Measurements from ENCODE around the gene JARID2.

The JARID2 gene

DNA sequence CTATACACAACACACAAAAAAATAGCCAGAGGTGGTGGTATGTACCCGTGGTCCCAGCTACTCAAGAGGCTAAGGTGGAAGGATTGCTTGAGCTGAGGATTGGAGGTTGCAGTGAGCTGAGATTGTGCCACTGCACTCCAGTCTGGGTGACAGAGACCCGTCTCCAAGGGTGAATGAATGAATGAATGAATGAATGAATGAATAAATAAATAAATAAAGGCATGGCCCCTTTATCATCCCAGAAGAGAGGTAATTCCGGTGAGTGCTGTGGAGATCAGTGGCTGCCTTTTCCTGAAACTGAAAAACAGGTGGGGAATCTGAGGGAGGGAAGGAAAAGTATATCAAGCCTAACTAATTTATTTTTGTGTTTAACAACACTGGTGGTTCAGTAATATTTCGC lies 90.0 kb downstream of the JARID2 start:
- DNase-seq (ENCODE audit: low read depth) = no peak

DNA sequence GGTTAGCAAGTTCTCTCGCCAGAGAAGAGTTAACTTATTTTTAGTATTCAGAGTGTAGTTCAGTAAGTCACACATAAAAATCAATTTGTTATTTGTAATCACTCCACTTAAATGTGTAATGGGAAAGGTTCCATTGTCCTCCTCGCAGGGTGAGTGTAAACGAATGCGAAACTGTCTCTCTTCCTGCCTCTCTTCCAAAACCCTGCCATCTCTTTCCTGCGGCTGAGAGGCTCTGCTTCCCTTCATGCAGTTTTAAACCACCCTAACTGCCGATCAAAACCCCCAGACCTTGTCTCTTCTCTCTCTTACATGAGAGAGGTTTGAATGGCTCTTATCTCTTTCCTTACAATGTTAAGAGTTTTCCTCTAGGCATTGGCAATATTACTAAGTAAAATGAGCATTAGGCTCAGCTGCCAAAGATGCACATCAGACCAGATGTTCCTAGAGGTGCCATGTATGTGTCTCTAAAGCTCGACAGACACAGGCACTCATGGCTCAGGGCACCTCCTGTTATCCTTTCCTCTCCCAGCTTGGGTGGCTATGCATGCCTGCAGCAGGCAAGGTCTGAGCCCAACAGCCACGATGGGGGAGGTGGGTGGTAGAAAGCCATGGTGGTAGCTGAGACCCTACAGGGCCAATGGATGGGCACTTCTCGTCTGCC lies 91.2 kb downstream of the JARID2 start:
- DNase-seq (ENCODE audit: low read depth) = no peak

DNA sequence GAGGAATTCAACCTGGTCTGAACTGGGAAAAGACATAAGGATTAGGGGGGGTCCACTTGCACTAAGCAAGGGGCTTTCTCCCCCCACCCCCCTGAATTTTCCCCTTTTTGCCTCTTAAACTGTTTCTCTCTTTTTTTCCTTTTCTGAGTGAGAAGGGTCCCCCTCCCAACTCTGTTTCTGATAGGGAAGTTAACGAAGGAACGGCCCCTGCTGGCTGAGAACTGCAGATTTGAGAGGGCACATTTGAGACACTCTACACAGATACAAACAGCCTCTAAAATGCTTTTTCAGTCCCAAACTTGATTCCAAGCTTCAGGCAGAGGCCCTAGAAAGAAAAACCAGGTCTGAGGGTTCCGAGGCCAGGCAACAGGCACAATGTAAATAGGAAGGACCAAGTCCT lies 91.7 kb downstream of the JARID2 start:
- DNase-seq (ENCODE audit: low read depth) = no peak

DNA sequence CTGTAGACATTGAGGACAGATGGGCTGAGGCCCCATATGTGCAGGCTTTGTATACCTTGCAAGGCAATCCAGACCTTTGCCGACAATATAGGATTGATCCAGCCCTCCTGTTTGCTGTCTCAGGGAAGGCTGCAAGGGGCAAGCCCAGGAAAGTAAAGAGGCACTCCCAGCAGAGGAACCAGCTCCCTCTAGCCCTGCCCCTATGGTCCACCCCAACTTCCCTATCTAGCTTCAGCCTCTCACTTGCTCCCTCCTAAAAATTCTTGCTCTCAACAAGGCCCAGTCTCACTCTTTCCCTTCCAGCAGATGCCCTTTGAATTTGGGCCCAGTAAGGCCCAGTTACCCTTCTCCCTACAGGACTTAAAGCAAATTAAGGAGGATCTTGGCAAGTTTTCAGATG lies 92.6 kb downstream of the JARID2 start:
- DNase-seq (ENCODE audit: low read depth) = no peak

DNA sequence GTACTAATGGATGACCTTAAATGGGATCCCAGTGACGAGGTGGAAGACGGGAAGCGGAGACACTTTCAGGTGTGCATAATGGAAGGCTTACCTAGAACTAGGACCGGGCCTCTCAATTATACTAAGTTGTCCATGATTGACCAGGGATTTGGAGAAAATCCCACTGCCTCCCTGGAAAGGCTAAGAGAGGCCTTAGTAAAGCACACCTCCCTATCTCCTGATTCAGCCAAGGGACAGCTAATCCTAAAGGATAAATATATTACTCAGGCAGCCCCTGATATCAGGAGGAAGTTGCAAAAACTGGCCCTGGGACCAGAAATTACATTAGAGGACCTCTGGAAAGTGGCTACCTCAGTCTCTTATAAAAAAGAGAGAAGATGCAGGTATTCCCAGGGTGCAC lies 93.2 kb downstream of the JARID2 start:
- no peak for DNase-seq (ENCODE audit: low read depth)

DNA sequence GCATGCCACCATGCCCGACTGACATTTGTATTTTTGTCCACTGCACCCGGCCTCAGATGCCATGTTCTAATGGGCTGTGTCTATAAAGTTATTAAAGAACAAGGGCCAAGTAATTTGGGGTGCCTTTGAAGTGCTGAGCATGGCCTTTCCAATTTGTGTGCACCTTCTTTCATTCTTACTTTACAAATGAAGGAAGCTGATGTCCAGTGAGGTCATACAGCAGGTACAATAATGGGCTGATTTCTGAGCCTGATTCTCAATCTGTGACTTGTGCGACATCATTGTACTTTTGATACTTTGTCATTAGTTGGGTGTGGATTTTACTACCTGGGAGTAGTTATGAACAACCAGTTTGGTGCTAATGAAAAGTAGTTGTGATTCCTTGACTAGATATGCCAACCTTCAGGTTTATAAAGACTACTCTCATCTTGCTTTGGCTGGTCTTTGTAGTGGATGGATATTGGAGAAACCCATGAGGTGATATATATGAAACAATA lies 94.3 kb downstream of the JARID2 start:
- no peak for DNase-seq (ENCODE audit: low read depth)

DNA sequence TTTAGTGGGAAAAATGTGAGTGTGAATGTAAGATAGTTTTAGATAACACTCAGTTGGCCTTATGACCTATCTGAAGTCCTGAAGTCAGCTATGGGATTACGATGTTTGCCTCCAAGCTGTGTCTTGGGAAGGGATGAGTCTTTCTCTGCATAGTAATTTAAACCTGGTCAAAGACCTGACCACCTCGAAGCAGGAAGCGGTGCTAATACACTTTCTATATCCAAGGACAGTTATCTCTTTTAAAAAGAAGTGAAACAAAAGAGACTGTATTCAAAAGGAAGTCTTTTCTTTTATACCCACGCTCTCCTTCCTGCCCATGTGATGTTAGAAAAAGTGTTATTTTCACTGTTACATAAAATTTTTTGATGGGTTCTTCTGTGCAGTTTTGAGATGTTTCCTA lies 94.9 kb downstream of the JARID2 start:
- DNase-seq (ENCODE audit: low read depth) = no peak

DNA sequence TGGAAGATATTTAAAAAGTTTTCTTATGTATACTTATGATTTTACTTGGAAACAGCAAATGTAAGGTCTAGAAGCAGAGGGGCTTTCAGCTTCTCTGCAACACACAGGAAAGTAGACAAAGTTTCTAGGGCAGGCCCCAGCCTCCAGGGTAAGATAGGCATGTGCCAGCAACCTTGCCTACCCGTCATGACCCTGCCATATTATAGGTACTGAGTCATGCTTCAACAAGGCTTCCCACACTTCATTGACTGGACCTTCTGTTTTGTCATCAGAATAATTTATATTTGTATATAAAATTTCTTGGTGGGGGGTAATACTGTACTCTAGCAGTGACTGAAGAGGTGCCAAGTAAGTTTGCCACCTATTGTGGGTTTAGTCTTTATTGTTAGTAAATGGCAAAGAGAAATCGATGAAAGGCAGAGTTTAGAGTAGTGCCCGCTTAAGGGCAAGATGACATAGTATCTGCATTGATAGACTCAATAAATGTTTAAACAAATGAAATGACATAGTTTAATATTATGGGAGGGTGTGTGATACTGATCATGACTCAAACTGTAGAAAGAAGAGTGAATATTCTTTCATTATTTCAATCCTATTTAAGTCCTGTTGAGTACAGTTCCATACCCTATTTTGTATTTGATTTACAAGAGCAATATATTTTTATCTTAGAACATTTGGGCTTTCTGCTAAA lies 95.6 kb downstream of the JARID2 start:
- DNase-seq (ENCODE audit: low read depth) = no peak

DNA sequence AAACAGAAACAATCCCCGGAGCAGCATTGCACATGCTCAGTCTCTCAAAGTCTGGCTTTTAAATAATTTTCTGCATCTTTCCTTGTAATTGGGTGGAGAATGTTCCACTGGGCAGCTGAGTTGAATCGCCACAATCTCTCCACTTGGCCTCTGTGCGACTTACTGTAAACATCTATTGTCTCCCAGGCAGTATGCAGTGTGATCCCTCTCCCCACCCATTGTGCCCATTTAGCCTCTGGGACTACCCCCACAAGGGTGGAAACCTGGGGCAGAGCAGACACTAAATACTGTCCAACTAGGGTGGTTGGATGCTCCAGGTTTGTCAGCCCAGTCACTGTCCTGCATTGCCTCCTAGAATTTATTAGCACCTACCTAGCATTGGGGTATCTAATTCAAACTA lies 96.2 kb downstream of the JARID2 start:
- DNase-seq (ENCODE audit: low read depth) = no peak

DNA sequence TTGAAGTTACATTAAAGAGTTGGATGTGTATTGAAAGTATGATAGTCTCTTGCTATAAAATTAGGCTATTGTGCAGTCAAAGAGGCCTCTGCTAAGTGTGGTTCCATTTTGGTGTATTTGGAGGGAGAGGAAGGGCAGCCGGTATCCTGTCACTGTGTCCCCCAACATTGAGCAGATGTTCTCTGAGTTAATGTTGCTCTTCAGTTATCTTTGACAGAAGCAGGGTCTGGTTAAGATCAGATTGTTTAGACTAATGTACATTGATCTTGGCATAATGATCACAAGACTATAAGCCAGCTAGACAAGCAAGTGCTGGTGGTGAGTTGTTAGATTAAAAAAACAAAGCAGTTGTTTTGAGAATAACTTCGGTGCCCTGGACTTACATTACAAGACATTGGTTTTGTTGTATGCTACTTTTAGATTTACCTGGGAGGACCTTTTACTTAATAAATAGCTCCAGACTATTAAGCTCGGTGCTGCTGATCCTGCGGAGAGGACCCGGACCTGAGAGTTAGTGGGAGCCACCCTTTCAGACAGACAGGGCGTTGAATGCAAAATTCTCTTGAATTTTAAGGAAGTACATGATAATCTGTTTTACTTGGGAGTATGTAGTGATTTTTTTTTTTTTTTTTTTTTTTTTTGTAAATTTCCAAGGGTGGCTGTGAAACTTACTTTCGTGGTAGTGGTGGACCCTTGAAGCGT lies 97.8 kb downstream of the JARID2 start:
- DNase-seq (ENCODE audit: low read depth) = no peak

DNA sequence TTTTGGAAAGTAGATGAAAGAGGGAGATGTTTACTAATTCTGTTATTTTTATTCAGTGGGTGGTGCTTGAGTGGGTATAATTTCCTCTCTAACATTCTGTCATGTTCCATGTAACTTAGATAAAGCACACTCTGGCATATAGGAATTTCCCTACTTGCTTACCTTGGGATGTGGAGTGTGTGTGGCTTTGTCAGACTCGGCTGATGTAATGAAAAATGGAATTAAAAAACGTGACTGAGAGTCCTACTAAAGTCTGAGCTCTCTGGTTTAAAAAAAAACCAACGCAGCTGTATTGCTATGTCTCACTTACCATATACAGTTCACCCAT lies 98.3 kb downstream of the JARID2 start:
- no peak for DNase-seq (ENCODE audit: low read depth)

DNA sequence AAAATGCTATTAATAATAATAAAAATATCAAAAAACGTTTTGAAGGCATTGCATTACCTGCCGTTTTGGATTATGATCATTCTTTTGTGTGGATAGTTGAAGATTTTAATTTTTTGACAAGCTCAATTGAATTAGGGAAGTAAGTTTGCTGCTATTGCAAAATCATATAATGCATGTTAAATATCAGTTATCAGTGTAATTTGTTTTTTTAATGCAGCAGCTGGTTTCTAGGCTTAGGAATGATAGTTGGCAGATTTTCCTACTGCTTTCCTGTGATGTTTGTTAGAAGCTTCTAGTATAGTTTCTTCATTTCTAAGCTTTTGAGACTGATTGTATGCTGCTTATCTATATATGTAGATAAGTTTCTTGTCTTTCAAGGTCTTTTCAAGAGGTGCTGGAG lies 99.0 kb downstream of the JARID2 start:
- peak; percentile 15 for DNase-seq (ENCODE audit: low read depth)

DNA sequence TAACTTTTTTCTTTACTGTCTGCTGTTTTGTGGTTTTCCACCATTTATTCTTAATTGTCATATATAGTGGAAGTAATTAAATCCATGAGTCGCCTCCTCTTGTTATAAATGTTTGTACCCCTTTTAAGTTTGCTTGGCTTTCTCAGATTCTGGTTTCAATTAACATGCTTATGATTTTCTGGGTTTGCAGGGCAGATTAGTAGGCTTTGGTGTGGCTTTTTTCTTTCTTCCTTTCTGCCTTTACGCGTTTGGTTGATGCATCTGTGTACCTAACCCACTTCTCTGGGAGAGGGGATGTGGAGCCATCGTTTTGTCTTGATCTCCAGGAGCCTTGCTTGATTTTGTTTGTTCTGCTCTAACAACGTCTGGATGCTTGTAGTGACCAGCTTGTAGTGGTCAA lies 100.4 kb downstream of the JARID2 start:
- DNase-seq (ENCODE audit: low read depth) = no peak

DNA sequence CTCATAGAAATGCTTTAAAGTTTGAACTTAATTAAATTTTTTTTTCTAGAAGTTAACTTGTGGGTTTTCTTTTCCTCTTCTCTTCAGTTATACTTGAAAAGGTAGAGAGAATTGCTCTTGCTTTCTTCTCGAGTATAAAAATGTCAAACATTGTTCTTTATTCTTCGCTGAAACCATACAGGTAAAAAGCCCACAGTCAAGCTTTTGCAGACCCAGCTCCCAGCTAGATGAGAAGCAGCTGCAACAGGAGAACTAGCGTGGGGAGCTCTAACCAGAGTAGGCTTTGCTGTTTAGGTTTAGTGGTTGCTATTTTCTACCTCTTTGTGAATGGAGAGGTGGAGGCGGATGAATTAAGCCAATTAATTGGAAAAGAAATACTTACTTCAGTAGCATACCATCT lies 102.7 kb downstream of the JARID2 start:
- DNase-seq (ENCODE audit: low read depth) = no peak

DNA sequence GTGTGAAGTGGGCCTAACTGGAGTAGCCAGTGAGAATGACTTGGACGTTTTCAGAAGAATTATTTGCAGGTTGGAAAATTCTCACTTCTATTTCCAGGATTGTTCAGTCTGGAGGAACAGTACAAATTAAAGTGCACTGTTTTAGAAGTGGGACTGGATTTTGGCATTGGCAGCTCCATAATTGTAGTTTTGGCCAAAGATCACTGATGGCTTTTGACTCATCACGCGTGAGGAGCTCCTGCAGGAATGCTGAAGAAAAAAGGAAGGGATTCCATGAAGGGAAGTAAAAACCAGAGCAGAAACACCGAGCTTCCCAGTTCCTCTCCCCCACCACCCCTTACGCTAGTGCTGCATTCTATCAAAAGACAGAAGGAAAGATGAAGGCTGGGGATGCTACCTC lies 103.5 kb downstream of the JARID2 start:
- no peak for DNase-seq (ENCODE audit: low read depth)

DNA sequence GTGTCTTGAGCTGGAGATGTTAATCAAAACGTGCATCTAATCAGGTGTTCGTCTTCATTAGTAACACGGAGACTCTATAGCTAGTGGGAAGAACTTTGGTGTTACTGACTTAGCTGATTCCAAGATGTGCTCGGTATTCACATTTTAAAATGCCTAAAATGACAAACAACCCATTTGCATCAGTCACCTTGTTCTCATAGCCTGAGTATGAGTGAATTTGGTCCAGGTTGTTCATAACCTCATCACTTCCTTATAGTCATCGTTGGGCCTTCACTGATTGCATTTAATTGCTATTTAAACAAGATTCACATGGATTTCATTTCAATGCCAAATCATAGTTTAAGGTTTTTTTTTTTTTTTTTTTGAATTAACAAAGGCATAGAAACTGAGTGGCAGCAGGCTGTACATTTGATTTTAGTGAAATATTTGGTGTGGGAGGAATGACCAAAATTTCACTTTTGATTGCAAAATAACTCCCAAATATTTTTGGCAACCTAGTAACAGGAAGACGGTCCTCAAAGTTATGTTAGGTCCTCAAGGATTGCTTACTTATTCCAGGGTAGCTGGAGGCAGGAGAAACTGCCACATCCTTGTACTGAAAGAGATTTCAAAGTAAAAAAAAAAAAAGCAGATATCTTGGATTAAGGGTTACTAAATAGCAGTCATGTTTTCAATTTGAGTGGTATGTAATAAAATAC lies 104.7 kb downstream of the JARID2 start:
- peak; percentile 14 for DNase-seq (ENCODE audit: low read depth)

DNA sequence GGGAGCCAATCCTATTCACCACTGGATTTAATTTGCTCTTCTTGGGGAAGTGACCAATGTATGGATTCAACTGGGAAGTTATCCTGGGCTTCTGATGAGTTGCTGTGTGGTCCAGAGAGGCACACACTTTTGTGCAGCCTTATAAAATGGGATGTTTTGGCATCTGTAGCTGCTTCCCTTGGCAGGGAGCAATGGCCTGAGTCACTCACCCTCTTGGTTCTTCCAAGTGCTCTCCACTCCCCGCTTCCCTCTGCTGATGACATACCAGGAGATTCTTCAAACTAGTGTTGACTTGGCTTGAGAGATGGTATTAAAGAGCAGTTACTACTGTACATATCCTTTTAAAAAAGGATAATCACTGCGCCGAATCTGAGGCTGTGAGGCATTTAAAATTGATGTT lies 105.8 kb downstream of the JARID2 start:
- DNase-seq (ENCODE audit: low read depth) = peak; percentile 80

DNA sequence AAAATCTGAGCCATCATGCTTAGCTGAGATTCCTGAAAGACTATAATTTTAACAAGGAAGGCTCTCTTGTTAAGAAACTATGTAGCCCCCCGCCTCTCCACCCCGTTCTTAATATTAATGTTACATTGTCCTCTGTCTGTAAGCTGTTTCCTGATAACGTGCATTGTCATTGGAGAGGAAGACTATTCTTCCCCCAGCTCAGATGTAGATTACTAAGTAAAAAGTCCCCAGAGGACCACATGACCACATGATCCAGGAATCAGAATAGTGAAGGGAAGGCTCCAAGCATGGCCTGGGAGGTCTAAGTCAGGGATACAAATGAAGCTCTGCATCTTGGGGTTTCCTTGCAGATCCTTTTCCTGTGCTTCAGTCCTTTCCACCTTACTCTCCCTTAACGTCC lies 106.4 kb downstream of the JARID2 start:
- no peak for DNase-seq (ENCODE audit: low read depth)

DNA sequence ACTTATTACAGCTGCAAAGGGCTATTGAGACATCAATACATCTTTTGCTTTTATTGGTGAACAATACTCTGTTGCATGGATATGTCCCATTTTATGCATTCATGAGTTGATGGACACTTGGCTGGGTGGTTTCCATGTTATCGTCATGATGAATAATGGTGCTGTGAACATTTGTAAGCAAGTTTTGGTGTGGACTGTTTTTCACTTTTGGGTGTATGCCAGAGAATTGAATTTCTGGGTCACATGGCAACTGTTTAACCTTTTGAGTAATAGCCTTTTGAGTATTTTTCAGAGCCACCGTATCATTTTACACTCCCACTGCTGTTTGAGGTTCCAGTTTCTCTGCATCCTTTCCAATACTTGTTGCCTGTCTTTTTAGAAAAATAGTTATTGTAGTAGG lies 107.0 kb downstream of the JARID2 start:
- peak; percentile 41 for DNase-seq (ENCODE audit: low read depth)

DNA sequence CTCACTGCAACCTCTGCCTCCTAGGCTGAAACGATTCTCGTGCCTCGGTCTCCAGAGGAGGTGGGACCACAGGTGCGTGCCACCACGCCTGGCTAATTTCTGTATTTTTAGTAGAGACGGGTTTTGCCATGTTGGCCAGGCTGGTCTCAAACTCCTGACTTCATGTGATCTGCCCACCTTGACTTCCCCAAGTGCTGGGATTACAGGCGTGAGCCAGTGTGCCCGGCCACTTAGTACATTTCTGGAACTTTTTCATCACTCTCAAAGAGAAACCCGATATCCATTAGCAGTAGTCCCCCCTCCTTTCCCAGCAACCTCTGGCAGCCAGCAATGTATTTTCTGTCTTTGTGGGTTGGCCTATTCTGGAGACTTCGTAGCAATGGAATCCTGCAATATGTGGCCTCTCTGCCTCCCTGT lies 109.8 kb downstream of the JARID2 start:
- peak; percentile 13 for DNase-seq (ENCODE audit: low read depth)

DNA sequence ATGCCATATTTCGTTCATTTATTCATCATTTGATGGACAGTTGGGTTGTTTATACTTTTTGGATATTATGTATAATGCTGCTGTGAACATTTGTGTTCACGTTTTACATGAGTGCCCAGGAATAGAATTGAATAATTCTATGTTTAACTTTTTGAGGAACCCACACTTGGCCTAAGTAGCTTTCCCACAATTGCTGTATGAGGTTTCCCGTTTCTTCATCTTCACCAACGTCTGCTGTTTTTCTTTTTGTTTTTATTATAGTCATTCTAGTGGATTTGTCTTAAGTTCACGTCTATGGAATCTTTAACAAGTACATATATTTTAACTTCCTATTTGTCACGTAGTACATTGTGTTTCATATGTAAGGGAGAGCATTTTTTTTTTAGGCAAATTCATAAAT lies 110.3 kb downstream of the JARID2 start:
- DNase-seq (ENCODE audit: low read depth) = no peak

DNA sequence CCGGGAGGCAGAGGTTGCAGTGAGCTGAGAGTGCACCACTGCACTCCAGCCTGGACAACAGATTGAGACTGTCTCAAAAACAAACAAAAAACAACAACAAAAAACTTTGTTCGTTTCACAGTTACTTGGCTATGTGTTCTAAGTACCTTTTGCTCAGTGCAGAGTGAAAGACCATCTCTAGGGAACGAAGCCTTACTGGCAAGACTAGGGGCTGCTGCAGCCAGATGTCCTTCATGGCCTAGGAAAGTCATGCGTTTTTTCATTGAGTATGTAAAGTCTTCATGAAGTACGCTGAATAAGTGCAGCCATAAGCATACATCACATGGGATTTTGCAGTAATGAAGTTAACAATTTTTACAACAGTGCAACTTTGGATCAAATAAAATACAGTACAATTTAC lies 111.1 kb downstream of the JARID2 start:
- DNase-seq (ENCODE audit: low read depth) = no peak

DNA sequence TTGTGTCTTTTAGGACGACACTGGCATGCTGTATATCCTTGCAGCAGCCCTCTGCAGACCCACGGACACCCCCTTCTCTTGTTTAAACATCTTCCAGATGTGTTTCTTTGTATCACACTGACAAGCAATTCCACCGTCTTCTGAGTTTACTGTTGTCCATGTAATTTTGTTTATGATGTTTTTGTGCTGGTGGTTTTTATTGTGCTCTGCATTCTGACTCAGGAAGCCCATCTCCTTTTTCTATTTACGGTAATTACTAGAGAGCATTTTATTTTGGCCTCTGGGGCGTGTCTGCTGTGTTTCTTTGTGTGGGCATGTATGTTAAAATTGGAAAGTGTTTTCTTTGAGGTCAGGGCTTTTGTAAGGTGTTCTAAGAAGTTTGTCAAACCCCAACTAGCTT lies 111.9 kb downstream of the JARID2 start:
- no peak for DNase-seq (ENCODE audit: low read depth)

All from fibroblast of gingiva (primary cell).